Activated CD8-positive, alpha-beta memory T cell treated with anti-CD3 and anti-CD28 coated beads, Interleukin-2, amount 10 ng/mL, durations not matched to agents 7 days and 5 days (primary cell): ENCODE data around the gene MEGF8. TPM values are rescaled to one million over a fixed set of nuclear protein-coding genes. Genes with fewer than 3 reads are reported as not detected.

ENCODE experiments used
- ATAC-seq: fragments of 150-1000 bp; cut with Tn5 transposase; one replicate; pipeline ENCODE4 v1.10.0; 2021; ENCODE audit warnings: moderate library complexity
- CTCF ChIA-PET: fragments of 350-600 bp; sonication (Branson Sonifier 250); formaldehyde crosslinking; loops from one replicate; lab custom pipeline; 2021; ENCODE audit warnings: antibody characterized with exemption; lab: Charles Lee
- DNase-seq: peaks from one replicate; pipeline ENCODE4 v3.0.0-alpha.2; 2020
- H3K27ac Mint-ChIP-seq: one replicate; pipeline ENCODE4 v1.8.0; 2021; ENCODE audit warnings: mild to moderate bottlenecking, mixed read lengths
- H3K27me3 Mint-ChIP-seq: one replicate; pipeline ENCODE4 v1.8.0; 2021; ENCODE audit warnings: mixed read lengths
- H3K36me3 Mint-ChIP-seq: one replicate; pipeline ENCODE4 v1.8.0; 2021; ENCODE audit warnings: mild to moderate bottlenecking, mixed read lengths
- H3K4me1 Mint-ChIP-seq: one replicate; pipeline ENCODE4 v1.8.0; 2021; ENCODE audit warnings: mixed read lengths
- H3K4me3 Mint-ChIP-seq: one replicate; pipeline ENCODE4 v1.8.0; 2021; ENCODE audit warnings: mild to moderate bottlenecking, moderate library complexity, mixed read lengths
- H3K9me3 Mint-ChIP-seq: one replicate; pipeline ENCODE4 v1.8.0; 2022; ENCODE audit warnings: low read depth, mixed read lengths
- total RNA-seq, 2 experiments: library from RNA; stranded (reverse); gene quantifications; one replicate each; pipeline ENCODE4 v1.2.3, GENCODE V29; 2021

The MEGF8 gene
- total RNA-seq, 2 experiments from 2014 or later: 6.5 TPM

GRCh38 chr19:42289556-42290041 lies 35.8 kb upstream of the MEGF8 start:
- peaks cover 16% of the 10 kb centered on the region for H3K36me3 Mint-ChIP-seq
- CTCF ChIA-PET: interaction anchor here (1.2 to 1.3 kb wide), 2 partner anchors 10 to 39 kb away, joined by 3 read pairs; no protein-coding TSS in a partner anchor
- H3K9me3 Mint-ChIP-seq: no peaks in the 10 kb centered on the region
- no peak overlapping the region for H3K4me3 Mint-ChIP-seq
- DNase-seq: no peak
- no peaks in the 10 kb centered on the region for H3K27me3 Mint-ChIP-seq
- peaks cover 17% of the 10 kb centered on the region for H3K4me1 Mint-ChIP-seq
- no peak overlapping the region for H3K27ac Mint-ChIP-seq
- ATAC-seq: no peak

GRCh38 chr19:42290136-42290522 lies 35.3 kb upstream of the MEGF8 start:
- DNase-seq (no peak), ATAC-seq (no peak)
- H3K4me1 Mint-ChIP-seq: peaks cover 12% of the 10 kb centered on the region
- no peak overlapping the region for H3K27ac Mint-ChIP-seq
- H3K36me3 Mint-ChIP-seq: peaks cover 16% of the 10 kb centered on the region
- CTCF ChIA-PET: interaction anchor here (1.3 kb wide), 1 partner anchor 11 kb away, joined by 3 read pairs; no protein-coding TSS in a partner anchor
- H3K27me3 Mint-ChIP-seq: no peaks in the 10 kb centered on the region
- no peaks in the 10 kb centered on the region for H3K9me3 Mint-ChIP-seq
- no peak overlapping the region for H3K4me3 Mint-ChIP-seq

GRCh38 chr19:42290523-42291434 lies 34.7 kb upstream of the MEGF8 start:
- no peaks in the 10 kb centered on the region for H3K27me3 Mint-ChIP-seq
- ATAC-seq: peak; percentile 72
- peak; percentile 70 for DNase-seq
- H3K27ac Mint-ChIP-seq: no peak overlapping the region
- peaks cover 16% of the 10 kb centered on the region for H3K36me3 Mint-ChIP-seq
- H3K9me3 Mint-ChIP-seq: no peaks in the 10 kb centered on the region
- H3K4me1 Mint-ChIP-seq: peaks cover 6% of the 10 kb centered on the region
- CTCF ChIA-PET: no interaction called here
- no peak overlapping the region for H3K4me3 Mint-ChIP-seq

GRCh38 chr19:42291435-42291810 lies 34.0 kb upstream of the MEGF8 start:
- Mint-ChIP-seq H3K9me3 (no peaks in the 10 kb centered on the region), H3K36me3 (peaks cover 16% of the 10 kb centered on the region), H3K4me3 (no peak overlapping the region), H3K27ac (no peak overlapping the region), H3K4me1 (peaks cover 2% of the 10 kb centered on the region), H3K27me3 (no peaks in the 10 kb centered on the region)
- CTCF ChIA-PET: interaction anchor here (0.6 kb wide), 1 partner anchor 155 kb away, joined by 3 read pairs; no protein-coding TSS in a partner anchor
- DNase-seq (no peak), ATAC-seq (no peak)

- H3K27me3 Mint-ChIP-seq: no peaks in the 10 kb centered on the region
- CTCF ChIA-PET: interaction anchor here (0.6 kb wide), 1 partner anchor 155 kb away, joined by 3 read pairs; no protein-coding TSS in a partner anchor
- ATAC-seq: no peak
- H3K27ac Mint-ChIP-seq: no peak overlapping the region
- peaks cover 17% of the 10 kb centered on the region for H3K36me3 Mint-ChIP-seq
- H3K4me3 Mint-ChIP-seq: no peak overlapping the region
- no peaks in the 10 kb centered on the region for H3K9me3 Mint-ChIP-seq
- DNase-seq: no peak
- H3K4me1 Mint-ChIP-seq: peaks cover 2% of the 10 kb centered on the region
Measured at GRCh38 chr19:42292042-42292960, 33.1 kb upstream of the MEGF8 start.

- peaks cover 14% of the 10 kb centered on the region for H3K36me3 Mint-ChIP-seq
- H3K4me3 Mint-ChIP-seq: no peak overlapping the region
- H3K27ac Mint-ChIP-seq: no peak overlapping the region
- no peak for ATAC-seq
- no peaks in the 10 kb centered on the region for H3K27me3 Mint-ChIP-seq
- no peaks in the 10 kb centered on the region for H3K9me3 Mint-ChIP-seq
- DNase-seq: no peak
- CTCF ChIA-PET: interaction anchor here (1.0 kb wide), 1 partner anchor 13 kb away, joined by 3 read pairs; no protein-coding TSS in a partner anchor
- H3K4me1 Mint-ChIP-seq: peaks cover 2% of the 10 kb centered on the region
Measured at GRCh38 chr19:42292963-42293362, 32.5 kb upstream of the MEGF8 start.

- CTCF ChIA-PET: interaction anchor here (1.0 kb wide), 1 partner anchor 14 kb away, joined by 3 read pairs; no protein-coding TSS in a partner anchor
- no peak overlapping the region for H3K27ac Mint-ChIP-seq
- no peaks in the 10 kb centered on the region for H3K27me3 Mint-ChIP-seq
- H3K4me3 Mint-ChIP-seq: no peak overlapping the region
- ATAC-seq (no peak), DNase-seq (no peak)
- H3K4me1 Mint-ChIP-seq: peaks cover 2% of the 10 kb centered on the region
- no peaks in the 10 kb centered on the region for H3K9me3 Mint-ChIP-seq
- peaks cover 12% of the 10 kb centered on the region for H3K36me3 Mint-ChIP-seq
Measured at GRCh38 chr19:42293540-42293939, 31.9 kb upstream of the MEGF8 start.

- Mint-ChIP-seq H3K27ac (no peak overlapping the region), H3K36me3 (peaks cover 12% of the 10 kb centered on the region), H3K9me3 (no peaks in the 10 kb centered on the region), H3K27me3 (no peaks in the 10 kb centered on the region), H3K4me3 (no peak overlapping the region), H3K4me1 (peaks cover 2% of the 10 kb centered on the region)
- ATAC-seq (no peak), DNase-seq (no peak)
- CTCF ChIA-PET: interaction anchor here (1.0 to 3.0 kb wide), 5 partner anchors 14 to 185 kb away, joined by 3 to 19 read pairs (median 3); no protein-coding TSS in a partner anchor
Measured at GRCh38 chr19:42293948-42294347, 31.5 kb upstream of the MEGF8 start.

GRCh38 chr19:42294471-42295137 lies 30.8 kb upstream of the MEGF8 start:
- no peaks in the 10 kb centered on the region for H3K9me3 Mint-ChIP-seq
- CTCF ChIA-PET: interaction anchor here (0.9 to 3.7 kb wide), 9 partner anchors 10 to 186 kb away, joined by 3 to 19 read pairs (median 4); partner anchors contain the start of gene POU2F2
- no peak overlapping the region for H3K27ac Mint-ChIP-seq
- DNase-seq (no peak), ATAC-seq (no peak)
- H3K36me3 Mint-ChIP-seq: peaks cover 12% of the 10 kb centered on the region
- H3K4me1 Mint-ChIP-seq: peaks cover 2% of the 10 kb centered on the region
- H3K27me3 Mint-ChIP-seq: no peaks in the 10 kb centered on the region
- H3K4me3 Mint-ChIP-seq: no peak overlapping the region

GRCh38 chr19:42295342-42295741 lies 30.1 kb upstream of the MEGF8 start:
- peaks cover 2% of the 10 kb centered on the region for H3K4me1 Mint-ChIP-seq
- DNase-seq (no peak), ATAC-seq (no peak)
- no peak overlapping the region for H3K27ac Mint-ChIP-seq
- H3K36me3 Mint-ChIP-seq: peaks cover 12% of the 10 kb centered on the region
- no peaks in the 10 kb centered on the region for H3K27me3 Mint-ChIP-seq
- no peaks in the 10 kb centered on the region for H3K9me3 Mint-ChIP-seq
- no peak overlapping the region for H3K4me3 Mint-ChIP-seq
- CTCF ChIA-PET: interaction anchor here (0.9 to 3.7 kb wide), 10 partner anchors 11 to 180 kb away, joined by 3 to 19 read pairs (median 3); partner anchors contain the start of gene POU2F2

GRCh38 chr19:42295831-42296525 lies 29.5 kb upstream of the MEGF8 start:
- H3K9me3 Mint-ChIP-seq: no peaks in the 10 kb centered on the region
- CTCF ChIA-PET: interaction anchor here (0.7 to 3.7 kb wide), 19 partner anchors 10 to 181 kb away, joined by 3 to 19 read pairs (median 3); partner anchors contain the start of gene POU2F2
- DNase-seq (peak; percentile 92), ATAC-seq (peak; percentile 85)
- H3K27me3 Mint-ChIP-seq: no peaks in the 10 kb centered on the region
- peaks cover 12% of the 10 kb centered on the region for H3K36me3 Mint-ChIP-seq
- H3K4me1 Mint-ChIP-seq: peaks cover 2% of the 10 kb centered on the region
- H3K27ac Mint-ChIP-seq: peak overlapping the region; percentile 40
- H3K4me3 Mint-ChIP-seq: no peak overlapping the region

- Mint-ChIP-seq H3K4me3 (no peak overlapping the region), H3K9me3 (no peaks in the 10 kb centered on the region), H3K27ac (no peak overlapping the region), H3K27me3 (no peaks in the 10 kb centered on the region), H3K36me3 (peaks cover 9% of the 10 kb centered on the region), H3K4me1 (peaks cover 11% of the 10 kb centered on the region)
- no peak for ATAC-seq
- no peak for DNase-seq
- CTCF ChIA-PET: interaction anchor here (0.9 to 3.7 kb wide), 11 partner anchors 8 to 182 kb away, joined by 3 to 19 read pairs (median 4); partner anchors contain the start of gene POU2F2
Measured at GRCh38 chr19:42297039-42297438, 28.4 kb upstream of the MEGF8 start.
